Stromal cell of bone marrow (primary cell): ENCODE results near the gene FAM168A.
A peak's percentile ranks its signal among the peaks of the same experiment; 100 is the strongest.
"Not testable (repeated sequence)": the region's sequence is repeated elsewhere in the genome, so short reads cannot be mapped to it uniquely, and the experiment has no call there.

Experiments used
- DNase-seq: peaks from one replicate; pipeline ENCODE4 v3.0.0-alpha.2; 2012; ENCODE audit warnings: low read depth

FAM168A gene

DNA sequence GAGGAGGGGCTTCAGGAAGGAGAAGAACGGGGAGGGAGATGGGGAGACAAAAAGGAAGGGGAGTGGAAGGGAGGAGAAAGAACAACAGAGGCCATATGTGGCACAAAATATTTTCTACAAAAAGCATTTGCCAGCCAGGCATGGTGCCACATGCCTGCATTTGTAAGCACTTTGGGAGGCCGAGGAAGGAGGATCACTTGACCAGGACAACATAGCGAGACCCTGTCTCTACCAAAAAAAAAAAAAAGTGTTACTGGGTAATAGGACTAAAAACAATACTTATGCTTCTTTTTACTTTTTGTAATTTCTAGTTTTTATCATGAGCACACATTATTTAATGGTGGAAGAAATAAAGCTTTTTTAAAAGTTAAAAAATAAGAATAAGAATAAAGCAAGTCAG, 5.3 kb downstream of the FAM168A start:
- DNase-seq: no peak

DNA sequence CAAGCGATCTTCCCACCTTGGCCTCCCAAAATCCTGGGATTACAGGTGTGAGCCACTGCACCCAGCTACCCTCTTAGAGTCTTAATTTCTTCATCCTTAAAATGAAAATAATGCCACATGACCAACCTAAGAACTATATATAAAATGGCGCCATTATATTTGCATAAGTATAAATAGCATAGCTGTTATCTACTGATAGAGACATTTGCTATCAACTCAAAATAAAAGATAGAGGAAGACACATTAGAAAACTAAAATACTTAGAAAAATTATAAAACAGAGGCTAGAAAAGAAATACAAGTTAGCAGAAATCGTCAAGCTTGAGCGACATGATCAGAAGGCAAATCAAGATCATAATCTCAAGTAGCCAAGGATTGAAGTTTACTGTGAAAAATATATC, 6.2 kb downstream of the FAM168A start:
- DNase-seq: no peak

DNA sequence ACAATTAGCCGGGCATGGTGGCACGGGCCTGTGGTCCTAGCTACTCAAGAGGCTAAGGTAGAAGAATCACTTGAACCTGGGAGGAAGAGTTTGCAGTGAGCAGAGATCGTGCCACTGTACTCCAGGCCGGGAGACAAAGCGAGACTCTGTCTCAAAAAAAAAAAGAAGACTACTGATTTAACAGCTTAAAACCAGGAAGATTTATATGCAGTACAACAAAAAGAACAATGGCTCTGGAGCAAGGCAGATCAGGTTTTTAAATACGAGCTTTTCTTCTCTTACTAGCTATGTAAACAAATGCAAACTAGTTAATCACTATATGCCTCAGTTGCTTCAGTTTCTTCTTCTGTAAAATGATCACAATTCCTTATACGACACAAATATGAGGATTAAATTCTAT, 6.9 kb downstream of the FAM168A start:
- no peak for DNase-seq

DNA sequence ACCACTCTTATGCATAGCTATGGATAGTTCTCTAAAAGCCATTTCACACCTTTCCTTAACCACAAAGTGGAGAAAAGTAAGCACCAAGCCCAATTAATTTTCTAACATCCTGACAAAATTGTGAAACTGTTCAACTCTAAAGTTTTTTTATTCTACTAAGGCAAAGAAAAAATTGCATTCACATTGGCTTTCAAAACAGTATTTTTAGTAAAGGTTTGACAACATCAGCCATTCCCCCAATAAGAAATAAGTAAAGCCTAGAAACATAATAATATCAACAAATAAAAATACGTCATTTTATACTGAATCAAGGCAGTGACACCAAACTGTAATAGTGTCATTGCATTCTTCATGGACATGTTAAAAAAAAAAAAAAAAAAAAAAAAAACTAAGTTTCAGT, 11.1 kb downstream of the FAM168A start:
- no peak for DNase-seq

DNA sequence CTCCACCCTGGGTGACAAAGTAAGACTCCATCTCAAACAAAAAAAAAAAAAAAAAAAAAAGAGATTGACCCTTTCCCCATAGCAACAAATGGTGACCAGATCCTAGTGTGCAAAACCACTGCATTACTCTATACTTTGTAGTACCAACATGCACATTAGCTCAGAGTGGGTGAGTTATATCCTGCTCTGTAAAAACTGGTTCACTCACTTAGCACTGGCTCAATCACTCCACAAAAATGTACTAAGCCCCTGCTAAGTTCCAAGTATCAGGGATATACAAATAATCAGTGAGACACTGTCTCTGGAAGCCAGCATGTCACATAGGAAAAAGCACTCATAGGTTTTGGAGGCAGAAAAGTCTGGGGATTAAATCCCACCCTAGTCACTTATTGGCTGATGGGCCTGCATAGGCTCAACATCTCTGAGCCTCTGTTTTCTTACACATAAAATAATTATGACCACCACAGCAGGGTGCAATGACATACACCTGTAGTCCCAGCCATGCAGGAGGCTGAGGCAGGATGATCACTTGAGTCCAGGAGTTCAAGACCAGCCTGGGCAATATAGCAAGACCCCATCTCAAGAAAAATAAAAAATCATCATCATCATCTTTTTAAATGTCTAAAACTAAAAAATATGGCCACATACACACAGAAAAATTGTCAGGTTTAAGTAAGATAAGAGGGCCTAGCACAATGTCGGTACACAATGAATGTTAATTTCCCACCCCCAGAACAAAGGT, 11.9 kb downstream of the FAM168A start:
- no peak for DNase-seq

DNA sequence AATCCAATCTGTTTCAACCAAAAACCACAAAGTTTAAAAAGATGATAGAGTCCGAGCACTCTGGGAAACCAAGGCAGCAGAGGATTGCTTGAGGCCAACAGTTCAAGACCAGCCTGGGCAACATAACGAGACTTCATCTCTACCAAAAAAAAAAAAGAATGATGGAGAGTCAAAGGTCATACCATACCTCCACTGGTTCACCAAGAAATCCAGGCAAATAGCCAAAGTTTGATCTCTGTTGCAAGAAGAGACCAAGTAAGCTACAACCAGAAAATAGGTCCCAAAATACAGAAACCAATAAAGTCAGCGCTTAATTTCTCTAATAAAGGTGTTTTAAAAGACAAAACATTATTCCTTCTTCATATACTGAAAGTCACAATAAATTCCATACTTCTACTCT, 13.1 kb downstream of the FAM168A start:
- DNase-seq: no peak

DNA sequence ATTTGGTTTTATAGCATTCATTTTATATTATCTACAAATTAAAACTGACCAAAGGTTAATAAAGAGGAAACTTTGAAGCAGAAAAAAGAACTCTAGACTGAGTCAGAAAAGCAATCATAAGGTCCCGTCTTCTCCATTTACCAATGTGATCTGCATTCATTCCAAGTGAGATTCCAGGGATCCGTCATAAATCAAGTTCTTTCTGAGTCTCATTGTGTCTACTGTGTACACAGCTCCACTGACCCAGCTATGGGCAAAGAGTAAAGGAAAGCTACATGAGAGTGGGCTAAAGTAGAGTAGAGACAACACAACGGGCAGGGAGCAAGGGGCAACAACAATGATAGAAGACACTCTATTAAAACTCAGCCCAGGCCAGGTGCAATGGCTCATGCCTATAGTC, 15.3 kb downstream of the FAM168A start:
- DNase-seq: no peak

DNA sequence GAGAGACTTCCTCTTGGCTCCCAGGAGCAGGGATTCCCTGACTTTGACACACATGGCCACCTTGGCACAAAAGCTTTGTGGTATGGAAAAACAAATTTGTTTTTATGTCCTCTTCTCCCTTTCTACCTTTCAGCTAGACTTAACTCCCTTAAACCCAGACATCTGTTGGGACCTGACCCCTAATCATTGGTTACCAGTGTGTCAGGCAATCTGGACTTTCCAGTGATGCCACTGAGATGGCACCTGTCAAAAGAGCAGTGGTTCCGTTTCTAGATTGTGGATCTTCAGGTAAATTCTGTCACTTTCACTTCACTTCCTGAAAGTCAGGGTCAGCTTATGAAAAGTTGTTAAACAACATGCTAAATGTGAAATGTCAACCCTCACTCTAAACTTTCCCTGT, 17.2 kb downstream of the FAM168A start:
- not testable (repeated sequence) for DNase-seq

DNA sequence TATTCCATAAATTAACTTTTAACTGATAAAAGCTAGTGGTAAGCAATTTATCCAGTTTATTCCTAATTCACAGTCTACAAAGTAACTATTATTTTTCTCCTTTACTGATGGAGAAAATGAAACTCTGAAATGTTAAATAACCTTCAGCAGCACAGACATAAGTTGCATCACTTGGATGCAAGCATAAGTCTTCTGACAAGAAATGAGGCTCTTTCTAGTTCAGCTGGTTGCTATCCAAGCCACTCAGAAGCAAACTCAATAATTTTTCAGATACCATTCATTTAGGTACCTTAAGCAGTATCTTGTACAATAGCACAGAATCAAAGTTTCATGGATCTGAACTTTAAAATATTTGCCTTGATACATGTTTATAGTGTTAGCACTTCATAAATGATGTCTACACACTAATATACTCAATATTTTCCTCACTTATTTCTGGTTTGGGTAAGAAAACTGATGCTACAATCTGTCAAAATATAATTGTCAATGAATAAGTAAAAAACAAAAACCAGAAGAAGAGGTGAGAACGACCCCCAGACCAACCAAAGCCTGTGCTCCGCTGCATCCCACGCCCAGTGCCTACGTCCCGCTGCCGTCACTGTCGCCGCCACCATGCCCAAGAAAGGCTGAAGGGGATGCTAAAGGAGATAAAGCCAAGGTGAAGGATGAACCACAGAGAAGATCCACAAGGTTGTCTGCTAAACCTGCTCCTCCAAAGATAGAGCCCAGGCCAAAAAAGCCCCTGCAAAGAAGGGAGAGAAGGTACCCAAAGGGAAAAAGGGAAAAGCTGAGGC, 18.1 kb downstream of the FAM168A start:
- DNase-seq: no peak

DNA sequence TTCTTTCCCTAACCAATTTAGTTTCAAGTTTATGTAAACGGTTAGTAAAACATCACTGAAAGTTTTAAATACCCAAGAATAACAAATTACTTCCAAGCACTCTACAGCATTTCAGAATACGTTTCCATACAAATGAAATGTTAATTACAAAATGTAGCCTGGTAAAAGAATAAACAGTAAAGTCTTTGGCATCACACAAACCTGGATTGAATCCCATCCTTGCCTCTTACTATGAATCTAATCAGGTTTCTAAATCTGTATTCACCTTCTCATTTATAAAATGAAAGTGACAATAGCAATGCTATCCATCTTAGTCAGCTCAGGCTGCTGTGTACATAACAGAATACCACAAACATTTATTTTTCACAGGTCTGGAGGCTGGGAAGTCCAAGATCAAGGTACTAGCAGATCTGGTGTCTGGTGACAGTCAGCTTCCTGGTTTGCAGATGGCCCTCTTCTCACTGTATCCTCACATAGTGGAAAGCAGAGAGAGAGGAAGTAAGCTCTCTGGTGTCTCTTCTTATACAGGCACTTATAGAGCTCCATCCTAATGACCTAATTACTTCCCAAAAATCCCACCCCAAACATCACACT, 19.2 kb downstream of the FAM168A start:
- DNase-seq: no peak

DNA sequence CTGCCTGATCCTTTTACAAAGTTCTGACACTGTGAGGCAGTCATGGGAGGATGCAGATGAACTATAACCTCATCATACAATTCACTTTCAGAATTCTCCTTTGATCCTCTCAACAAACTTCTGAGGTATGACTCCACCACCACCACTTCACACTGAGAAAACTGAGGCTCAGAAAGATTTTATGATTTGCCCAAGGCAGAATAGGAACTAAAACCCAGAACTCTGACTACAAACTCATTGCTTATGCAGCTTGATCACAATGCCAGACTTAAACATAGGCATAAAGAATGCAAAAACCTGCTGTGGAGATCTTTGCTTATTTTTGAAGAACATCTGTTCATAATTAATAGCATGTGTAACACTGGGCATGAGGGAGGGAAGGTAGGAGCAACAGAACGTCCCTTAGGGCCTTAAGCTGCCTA, 20.4 kb downstream of the FAM168A start:
- DNase-seq: no peak

DNA sequence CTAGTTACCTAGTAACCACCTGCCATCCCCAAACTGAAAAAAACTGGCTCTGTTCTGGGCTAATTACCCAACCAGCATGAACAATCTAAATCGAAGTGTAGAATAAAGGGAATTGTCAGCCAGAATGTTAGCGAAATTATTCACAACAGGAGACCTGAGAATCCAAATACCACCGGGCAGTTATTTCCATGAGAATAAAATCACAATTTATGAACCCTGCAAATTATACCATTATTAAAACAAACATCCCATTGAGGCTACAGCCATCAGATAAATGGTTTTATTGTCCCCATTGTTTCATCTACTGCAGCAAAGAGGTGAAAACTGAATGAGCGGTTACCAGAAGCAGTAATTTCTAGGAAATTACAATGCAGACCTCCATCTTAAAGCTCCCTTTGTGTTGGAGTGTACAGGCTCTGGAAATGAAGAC, 21.7 kb downstream of the FAM168A start:
- DNase-seq: no peak

DNA sequence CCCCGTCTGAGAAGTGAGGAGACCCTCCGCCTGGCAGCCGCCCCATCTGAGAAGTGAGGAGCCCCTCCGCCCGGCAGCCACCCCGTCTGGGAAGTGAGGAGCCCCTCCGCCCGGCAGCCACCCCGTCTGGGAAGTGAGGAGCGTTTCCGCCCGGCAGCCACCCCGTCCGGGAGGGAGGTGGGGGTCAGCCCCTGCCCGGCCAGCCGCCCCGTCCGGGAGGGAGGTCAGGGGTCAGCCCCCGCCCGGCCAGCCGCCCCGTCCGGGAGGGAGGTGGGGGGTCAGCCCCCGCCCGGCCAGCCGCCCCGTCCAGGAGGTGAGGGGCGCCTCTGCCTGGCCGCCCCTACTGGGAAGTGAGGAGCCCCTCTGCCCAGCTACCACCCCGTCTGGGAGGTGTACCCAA, 25.9 kb downstream of the FAM168A start:
- DNase-seq: not testable (repeated sequence)

DNA sequence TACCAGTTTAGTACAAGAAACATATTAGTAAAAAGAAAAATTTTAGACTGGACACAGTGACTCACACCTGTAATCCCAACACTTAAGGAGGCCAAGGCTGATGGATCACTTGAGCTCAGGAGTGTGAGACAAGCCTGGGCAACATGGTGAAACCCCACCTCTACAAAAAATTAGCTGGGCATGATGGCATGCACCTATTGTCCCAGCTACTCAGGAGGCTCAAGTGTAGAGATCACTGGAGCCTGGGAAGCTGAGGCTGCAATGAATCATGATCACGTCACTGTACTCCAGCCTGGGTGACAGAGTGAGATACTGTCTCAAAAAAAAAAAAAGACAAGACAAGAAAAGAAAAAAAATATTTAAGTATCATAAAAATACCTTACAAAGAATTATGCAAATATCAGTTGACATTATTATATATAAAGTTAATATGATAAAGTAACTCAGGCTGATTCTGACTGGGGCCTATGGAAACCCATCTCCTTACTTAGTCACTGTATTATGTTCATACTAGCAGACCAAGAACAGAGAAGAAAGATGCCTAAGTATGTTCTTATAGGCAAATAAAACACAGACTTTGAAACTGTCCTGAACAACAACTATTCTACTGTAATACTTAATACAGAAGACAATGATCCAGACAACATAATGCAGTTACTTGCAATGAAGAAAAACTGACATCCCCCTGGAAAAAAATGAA, 27.3 kb downstream of the FAM168A start:
- DNase-seq: peak; percentile 21

DNA sequence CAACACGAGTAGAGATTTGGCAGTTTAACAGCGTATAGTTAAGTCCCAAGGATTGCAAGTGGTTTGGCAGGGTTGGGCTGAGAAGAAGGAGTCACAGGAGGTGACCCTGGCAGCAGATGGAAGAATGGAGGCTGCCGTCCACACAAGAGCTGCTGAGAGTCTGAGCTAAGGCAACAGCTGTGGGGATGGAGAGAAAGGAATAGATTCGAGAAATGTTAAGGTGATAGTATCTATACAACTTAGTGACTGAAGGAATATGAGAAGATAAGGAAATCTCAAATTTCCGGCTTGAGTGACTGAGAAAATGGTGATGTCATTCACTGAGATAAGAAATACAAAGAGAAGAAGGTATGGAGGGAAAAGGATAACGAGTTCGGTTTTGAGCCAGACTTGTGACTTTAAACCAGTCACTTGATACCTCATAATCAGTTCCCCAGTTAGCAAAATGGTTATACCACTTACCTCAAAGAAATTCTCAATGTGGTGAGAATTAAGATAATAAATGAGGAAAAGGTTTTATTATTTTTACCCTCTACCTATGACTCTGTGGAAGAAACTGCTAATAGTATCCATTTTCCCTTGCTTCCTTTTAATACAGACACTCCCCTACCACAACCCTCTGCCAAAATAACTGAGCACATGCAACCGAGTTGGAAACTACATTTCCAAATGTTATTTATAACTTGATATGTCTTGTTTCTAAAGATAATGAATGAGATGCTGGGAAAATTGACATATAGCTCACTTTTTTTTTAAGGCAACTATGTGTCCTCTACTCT, 30.7 kb downstream of the FAM168A start:
- no peak for DNase-seq

DNA sequence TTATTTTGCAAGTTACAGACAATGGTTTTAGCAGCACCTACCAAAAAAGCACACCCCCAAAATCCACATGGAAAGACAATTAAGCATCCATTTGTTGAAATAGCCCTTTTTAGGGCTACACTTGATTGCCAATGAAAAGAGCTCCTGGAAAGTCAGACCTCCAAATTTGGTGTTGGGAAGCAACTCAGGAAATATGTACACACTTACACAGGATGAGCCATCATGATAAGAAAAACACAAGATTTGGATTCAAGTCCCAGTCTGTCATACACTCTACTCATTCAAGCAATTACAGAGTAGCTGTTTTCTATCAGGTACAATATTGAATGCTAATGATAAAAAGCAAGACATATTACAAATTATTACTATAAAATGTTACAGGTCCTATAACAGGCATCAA, 31.5 kb downstream of the FAM168A start:
- peak; percentile 21 for DNase-seq

DNA sequence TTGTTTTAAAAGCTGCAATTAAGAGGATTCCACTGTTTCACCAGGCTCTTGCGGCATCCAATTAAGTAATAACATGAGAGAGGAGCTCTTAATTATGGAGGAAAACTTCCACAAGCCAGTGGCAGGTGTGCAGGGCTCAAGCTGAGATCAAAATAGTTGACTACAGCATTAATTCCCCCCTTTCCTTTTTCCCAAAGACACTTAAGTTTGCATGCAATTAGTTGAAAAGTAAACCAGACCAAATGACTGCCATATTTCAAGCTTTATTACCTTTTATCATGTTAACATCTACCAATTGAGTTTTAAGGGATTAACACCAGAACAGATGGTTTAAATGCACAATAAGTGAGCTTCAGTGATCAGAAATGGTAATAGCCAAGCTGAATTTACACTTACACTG, 32.1 kb downstream of the FAM168A start:
- DNase-seq: no peak

DNA sequence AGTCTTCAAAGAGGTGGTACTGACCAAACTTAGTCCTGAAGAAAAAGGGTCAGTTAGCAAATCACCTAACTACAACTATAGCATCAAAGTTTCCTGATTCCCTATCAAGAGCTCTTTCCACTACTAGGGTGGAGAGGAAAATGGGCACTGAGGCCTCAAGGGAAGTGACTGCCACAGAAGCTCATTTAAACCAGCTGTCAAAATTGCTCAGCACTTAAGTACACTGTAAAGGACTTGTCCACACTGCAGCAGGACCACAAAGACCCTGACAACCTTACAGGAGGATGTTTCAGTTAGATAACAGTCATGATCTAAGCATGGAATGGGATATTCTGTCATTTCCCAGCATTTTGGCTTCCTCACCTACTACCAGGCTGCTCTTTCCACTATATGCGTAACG, 33.0 kb downstream of the FAM168A start:
- no peak for DNase-seq

DNA sequence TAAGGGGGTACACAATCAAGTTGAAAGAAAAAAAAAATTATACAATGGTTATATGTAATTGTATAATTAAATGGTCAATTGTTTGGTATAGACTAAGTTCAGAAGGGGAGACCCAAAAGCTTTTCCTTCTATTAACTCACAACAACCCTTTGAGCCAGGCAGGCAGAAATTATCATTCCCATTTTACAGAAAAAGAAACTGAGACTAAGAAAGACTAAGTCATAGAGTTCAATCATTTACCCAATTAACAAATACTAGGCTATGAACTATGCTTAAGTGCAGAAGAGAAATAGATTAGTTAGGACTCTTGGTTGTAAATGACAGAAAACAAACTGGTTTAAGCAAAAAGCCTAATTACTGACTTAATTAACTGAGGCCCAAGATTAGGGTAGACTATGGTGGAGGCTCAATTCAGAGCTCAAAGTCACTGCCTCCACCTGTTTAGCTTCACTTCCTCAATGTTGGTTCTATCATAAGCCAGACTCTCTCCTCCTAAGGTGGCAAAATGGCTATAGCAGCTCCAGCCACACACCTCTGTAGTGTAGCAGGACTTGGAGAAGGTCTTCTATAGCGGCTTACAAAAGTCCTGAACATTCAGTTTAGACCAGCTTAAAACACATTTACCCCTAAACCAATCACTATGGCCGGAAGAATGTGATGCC, 34.2 kb downstream of the FAM168A start:
- DNase-seq: no peak

DNA sequence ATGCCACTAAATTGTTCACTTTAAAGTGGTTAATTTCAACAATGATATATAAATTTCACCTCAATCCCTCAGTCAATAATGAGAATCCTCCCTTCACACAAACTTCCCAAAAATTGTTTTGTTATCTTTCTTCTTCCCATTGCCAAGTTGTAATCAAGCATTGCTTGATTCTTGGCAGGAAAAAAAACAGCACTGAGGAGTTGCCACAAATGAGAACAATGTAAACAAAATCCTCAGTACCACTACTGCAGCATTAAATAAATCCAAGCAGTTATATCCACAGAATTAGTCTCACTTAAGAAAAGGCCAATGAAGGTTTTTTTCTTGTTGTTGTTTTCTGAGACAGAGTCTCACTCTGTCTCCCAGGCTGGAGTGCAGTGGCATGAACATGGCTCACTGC, 38.2 kb downstream of the FAM168A start:
- no peak for DNase-seq

DNA sequence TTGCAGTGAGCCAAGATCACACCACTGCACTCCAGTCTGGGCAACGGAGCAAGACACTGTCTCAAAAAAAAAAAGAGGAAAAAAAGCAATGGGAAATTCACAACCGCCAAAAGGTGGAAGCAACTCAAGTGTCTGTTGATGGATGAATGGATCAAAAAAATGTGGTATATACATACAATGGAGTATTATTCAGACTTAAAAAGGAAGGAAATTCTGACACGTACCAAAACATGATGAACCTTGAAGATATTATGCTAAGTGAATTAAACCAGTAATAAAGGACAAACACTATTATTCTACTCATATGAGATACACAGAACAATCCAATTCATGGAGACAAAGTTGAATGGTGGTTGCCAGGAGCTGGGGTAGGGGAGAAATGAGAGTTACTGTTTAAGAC, 40.9 kb downstream of the FAM168A start:
- DNase-seq: no peak
